ENCODE results near the gene HOXD9. TPM values are rescaled to one million over a fixed set of nuclear protein-coding genes. Genes with fewer than 3 reads are reported as not detected.

HOXD9 gene
- total RNA-seq, 1 experiment from 2014 or later = not detected

DNA sequence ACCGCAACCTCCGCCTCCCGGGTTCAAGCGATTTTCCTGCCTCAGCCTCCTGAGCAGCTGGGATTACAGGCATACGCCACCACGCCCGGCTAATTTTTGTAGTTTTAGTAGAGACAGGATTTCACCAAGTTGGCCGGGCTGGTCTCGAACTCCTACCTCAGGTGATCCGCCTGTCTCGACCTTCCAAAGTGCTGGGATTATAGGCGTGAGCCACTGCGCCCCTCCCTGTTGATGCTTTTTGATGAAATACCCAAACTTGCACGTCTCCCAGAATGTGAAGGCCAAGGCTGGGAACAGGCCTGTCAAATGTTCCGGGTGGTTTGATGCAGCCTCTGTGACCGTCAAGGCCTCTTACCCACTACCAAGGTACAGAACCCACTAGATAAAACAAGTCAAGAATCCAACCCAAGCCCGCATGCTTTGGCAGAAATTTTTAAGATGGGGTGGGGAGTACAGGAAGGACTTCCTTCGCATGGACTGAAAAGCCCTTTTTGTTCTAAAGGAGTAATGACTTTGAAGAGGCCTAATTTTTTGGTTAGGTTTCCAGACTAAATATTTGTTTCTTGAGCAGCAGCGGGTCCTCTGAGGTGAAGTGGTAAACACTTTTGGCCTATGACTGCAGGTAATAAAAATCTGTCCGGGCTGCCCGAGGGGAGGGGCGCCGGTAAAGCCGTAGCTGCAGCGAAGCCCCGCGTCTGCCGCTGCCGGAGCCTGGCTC, 35.0 kb upstream of the HOXD9 start:
- no peaks in the 10 kb centered on the region for H4K20me1 ChIP-seq (ENCODE audit: low read length)

DNA sequence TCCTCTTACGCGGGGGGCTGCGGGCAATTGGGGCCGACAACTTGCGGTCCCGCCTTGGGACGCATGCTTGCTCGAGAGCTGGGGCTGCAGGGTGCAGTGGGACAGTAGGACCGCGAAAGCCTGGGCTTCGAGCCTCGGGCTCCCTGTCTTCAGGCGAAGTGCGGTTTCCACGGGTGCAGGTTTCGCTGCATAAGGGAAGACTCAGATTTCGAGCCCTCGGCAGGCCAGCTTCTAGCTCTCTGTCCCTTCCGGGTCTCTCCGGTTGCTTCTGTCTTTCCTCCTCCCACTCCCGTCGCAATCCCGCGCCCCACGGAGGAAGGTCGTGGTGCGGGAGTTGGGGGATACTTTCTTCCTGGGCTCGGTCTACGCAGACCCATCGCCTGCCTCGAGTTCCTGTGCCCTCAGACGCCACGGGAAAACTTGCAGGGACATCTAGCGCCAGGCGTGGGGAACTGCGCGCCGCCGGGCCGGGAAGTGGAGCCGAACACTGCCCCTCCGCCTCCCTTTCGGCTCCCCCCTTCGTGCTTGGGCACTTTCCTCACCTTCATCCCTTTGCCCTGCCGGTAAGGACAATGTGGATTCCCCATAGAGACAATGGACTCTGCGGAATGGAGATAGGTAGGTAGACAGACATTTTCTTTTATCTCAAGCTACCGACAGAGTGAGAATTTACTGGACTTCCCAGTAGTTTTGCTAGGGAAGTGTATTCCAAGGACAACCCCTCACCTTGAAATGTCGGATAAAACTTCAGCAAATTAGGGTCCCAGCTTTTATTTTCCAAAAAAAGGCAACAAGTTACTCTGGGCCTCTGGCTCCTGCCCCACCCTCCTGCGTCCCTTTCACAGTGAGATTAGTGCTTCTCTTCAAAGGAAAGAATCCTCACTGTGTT, 34.2 kb upstream of the HOXD9 start:
- Histone ChIP-seq H2AFZ (ENCODE audit: low read length) (peak overlapping the region; percentile 95), H3K27ac (ENCODE audit: low read length) (no peak overlapping the region), H3K4me3 (ENCODE audit: low read length) (peak overlapping the region; percentile 72), H3K9me2 (replicated peaks; ENCODE audit: low read length) (no peaks in the 10 kb centered on the region), H3K36me3 (ENCODE audit: low read depth, low read length) (no peaks in the 10 kb centered on the region), H3K79me2 (ENCODE audit: low read length) (no peaks in the 10 kb centered on the region), H3K27me3 (ENCODE audit: low read length) (peaks cover 60% of the 10 kb centered on the region), H4K20me1 (ENCODE audit: low read length) (no peaks in the 10 kb centered on the region), H3K9ac (ENCODE audit: low read length) (0 out of 2 replicates have a peak overlapping the region, but pooled peaks have one; percentile 16), H3K4me2 (ENCODE audit: low read length) (peak overlapping the region; percentile 98), H3K9me3 (ENCODE audit: low read length) (no peaks in the 10 kb centered on the region), H3F3A (ENCODE audit: low read length, unreplicated experiment) (no peaks in the 10 kb centered on the region), H3K4me1 (ENCODE audit: insufficient read depth, low read length) (peaks cover 12% of the 10 kb centered on the region)
- ChIA-PET POLR2A (ENCODE audit: unreplicated experiment) (no interaction called here), CTCF (interaction anchor here (0.6 to 1.4 kb wide), 6 partner anchors 8 to 501 kb away, joined by 3 to 7 read pairs (median 4); no protein-coding TSS in a partner anchor)
- intact Hi-C loops (cut with micrococcal nuclease) = loop anchor here (5.0 kb wide), 2 partner anchors 86 to 246 kb away; partner anchors contain the start of gene LNPK
- BruUV-seq (replicated peaks) = no TSS peak
- TF ChIP-seq EZH2 (IDR thresholded peaks at IDR 0.05; ENCODE audit: low read length, unreplicated experiment) (no peak), EZH2phosphoT487 (IDR thresholded peaks at IDR 0.05; ENCODE audit: borderline replicate concordance, low read length) (peak; percentile 36; the same call in 1 of the 2 replicates)
- TF ChIP-seq, protein P1, sequence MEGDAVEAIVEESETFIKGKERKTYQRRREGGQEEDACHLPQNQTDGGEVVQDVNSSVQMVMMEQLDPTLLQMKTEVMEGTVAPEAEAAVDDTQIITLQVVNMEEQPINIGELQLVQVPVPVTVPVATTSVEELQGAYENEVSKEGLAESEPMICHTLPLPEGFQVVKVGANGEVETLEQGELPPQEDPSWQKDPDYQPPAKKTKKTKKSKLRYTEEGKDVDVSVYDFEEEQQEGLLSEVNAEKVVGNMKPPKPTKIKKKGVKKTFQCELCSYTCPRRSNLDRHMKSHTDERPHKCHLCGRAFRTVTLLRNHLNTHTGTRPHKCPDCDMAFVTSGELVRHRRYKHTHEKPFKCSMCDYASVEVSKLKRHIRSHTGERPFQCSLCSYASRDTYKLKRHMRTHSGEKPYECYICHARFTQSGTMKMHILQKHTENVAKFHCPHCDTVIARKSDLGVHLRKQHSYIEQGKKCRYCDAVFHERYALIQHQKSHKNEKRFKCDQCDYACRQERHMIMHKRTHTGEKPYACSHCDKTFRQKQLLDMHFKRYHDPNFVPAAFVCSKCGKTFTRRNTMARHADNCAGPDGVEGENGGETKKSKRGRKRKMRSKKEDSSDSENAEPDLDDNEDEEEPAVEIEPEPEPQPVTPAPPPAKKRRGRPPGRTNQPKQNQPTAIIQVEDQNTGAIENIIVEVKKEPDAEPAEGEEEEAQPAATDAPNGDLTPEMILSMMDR (conservative IDR thresholded peaks at IDR 0.05; ENCODE audit: low read depth, low read length) = peak; percentile 81
- ATAC-seq = peak; percentile 82
- DNase-seq = peak; percentile 61

More for the DNA sequence above, 35.0 kb upstream of the HOXD9 start:
- POLR2A ChIA-PET (ENCODE audit: unreplicated experiment) = no interaction called here
- TF ChIP-seq, protein P1 (conservative IDR thresholded peaks at IDR 0.05; ENCODE audit: low read depth, low read length) = no peak
- TF ChIP-seq EZH2phosphoT487 (IDR thresholded peaks at IDR 0.05; ENCODE audit: borderline replicate concordance, low read length) = no peak
- TF ChIP-seq EZH2 (IDR thresholded peaks at IDR 0.05; ENCODE audit: low read length, unreplicated experiment) = no peak
- no TSS peak for BruUV-seq (replicated peaks)
- CTCF ChIA-PET = interaction anchor here (0.6 to 1.4 kb wide), 4 partner anchors 9 to 500 kb away, joined by 3 to 7 read pairs (median 5); no protein-coding TSS in a partner anchor
- H3K9me3 ChIP-seq (ENCODE audit: low read length) = no peaks in the 10 kb centered on the region
- H3K9ac ChIP-seq (ENCODE audit: low read length) = no peak overlapping the region
- H3K36me3 ChIP-seq (ENCODE audit: low read depth, low read length) = no peaks in the 10 kb centered on the region
- ATAC-seq = no peak
- no peak overlapping the region for H3K27ac ChIP-seq (ENCODE audit: low read length)
- no peak for DNase-seq
- no peaks in the 10 kb centered on the region for H3F3A ChIP-seq (ENCODE audit: low read length, unreplicated experiment)
- H3K4me1 ChIP-seq (ENCODE audit: insufficient read depth, low read length) = peaks cover 12% of the 10 kb centered on the region
- no peaks in the 10 kb centered on the region for H3K79me2 ChIP-seq (ENCODE audit: low read length)
- H3K9me2 ChIP-seq (replicated peaks; ENCODE audit: low read length) = no peaks in the 10 kb centered on the region
- peak overlapping the region; percentile 98 for H3K4me2 ChIP-seq (ENCODE audit: low read length)
- peak overlapping the region; percentile 95 for H2AFZ ChIP-seq (ENCODE audit: low read length)
- intact Hi-C loops (cut with micrococcal nuclease) = loop anchor here (2.0 to 5.0 kb wide), 3 partner anchors 85 to 721 kb away; partner anchors contain the start of gene LNPK
- H3K4me3 ChIP-seq (ENCODE audit: low read length) = peak overlapping the region; percentile 72
- peaks cover 60% of the 10 kb centered on the region for H3K27me3 ChIP-seq (ENCODE audit: low read length)

Measured in PC-3 (cell line).